CD4-positive, alpha-beta T cell treated with Interleukin-1 beta for 1 hour (primary cell): ENCODE data around the gene LDLRAD1.
"Not testable (repeated sequence)": the region's sequence is repeated elsewhere in the genome, so short reads cannot be mapped to it uniquely, and the experiment has no call there.

ENCODE experiments used
- DNase-seq, 2 donors: peaks; one replicate each; pipeline ENCODE4 v3.0.0-alpha.2; 2020 to 2022

Gene LDLRAD1

DNA sequence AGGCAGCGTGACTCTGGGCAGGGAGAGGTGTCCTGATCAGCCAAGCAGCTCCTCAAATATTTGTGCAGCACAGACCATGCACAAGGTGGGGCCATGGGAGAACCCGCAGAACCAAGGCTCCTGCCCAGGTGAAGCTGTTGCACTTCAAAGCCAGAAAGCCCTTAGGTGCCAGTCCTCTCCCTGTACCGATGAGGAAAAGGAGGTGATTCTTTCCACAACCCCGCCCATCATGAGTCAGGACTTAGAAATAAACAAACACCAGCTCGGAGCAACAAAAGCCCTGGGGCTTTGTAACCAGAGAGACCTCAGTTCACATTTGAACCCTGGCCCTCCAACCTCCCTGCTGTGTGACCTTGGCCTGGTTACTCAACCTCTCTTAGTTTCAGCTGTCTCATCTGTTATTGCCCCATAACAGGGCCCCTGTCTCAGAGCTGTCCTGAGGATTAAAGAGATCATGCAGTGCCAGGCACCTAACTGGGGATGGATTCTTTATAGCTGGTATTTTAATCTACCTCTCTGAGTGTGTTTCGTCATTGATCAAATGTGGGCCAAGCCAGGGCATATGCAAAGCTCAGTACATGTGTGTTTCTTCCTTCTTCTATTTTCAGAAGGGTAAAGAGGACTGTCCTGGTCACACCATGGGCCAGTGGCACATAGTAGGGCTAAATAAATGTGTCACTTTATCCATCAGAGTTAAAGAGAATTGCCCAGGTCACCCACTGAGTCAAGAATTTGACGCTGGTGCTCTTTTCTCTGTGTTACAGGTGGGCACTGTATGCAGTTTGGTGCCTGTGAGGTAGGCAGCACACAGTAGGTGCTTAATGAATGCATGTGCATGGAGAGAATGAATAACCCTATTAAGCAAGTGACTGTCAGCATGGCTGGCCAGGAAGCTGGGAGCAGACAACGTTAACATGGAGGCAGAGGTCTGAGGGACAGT, 1.4 kb downstream of the LDLRAD1 start:
- no peak for DNase-seq

DNA sequence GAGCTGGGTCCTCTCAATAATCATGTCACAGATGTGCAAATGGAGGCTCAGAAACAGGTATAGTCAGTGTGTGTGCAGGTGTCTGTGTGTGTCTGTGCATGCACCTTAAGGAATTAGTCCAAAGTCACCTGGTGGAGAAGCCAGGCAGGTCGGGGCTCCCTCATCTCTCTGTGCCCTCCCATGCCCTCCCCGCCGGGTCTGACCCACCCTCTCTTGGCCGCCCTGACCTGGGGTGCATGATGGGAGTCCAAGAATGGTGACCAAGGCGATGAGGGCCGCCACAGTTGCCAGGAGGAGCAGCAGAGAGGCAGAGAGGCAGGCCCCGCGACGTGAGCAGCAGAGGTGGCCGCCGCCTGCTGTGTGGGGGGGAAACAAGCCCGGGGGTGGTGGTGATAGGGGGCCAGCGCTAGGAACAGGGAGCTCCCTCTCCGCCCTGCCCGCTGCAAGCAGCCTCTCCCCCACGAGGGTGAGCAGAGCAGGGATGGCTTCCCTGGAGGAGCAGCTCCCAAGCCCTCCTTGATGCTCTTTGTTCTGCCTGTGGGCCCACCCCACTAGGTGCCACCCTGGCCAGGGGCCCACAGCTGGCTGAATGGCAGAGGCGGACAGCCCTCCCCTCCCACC, 3.9 kb downstream of the LDLRAD1 start:
- DNase-seq = no peak

DNA sequence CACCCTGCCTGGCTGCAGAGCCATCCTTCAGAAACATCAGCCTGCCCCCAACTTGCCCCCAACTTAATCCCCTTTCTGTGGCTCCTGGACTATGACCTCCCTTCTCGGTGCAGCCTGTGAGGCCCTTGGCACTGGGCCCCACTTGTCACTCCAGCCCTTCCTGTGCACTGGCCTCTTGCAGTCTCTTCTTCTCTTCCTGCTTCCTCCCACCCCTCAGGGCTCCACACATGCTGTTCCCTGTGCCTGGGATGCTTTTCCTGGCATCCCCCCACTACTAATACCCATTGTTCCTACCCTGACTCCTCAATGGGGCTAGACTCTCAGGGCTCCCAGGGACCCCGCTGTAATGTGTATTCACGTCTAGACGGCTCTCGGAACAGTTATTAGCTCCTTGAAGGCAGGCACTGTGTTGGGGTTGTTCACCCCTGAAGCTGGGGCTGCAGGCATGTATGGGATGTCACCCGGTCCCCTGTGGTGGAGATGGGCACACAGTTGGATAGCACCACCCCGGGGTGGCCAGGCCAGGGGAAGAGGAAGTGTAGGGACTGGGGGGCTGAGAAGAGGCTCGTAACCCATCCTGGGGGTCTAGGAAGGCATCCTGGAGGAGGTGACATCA, 4.5 kb downstream of the LDLRAD1 start:
- DNase-seq = no peak

DNA sequence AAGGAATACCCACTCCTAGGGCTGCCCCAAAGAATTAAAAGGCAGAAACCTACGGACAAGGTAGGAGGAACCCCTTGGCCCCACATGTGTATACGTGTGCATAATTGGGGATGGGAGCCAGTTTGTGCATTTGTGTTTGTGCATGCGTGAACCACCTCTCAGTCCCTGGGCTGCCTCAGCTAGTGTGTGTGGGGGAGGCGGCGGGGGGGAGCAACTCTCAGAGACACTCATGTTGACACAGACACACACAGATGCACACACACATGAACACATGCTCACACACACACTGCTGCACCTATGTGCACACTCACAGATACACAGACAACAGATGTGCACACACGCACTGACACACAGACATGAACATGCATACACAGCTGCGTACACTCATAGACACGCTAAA, 5.1 kb downstream of the LDLRAD1 start:
- DNase-seq = no peak

DNA sequence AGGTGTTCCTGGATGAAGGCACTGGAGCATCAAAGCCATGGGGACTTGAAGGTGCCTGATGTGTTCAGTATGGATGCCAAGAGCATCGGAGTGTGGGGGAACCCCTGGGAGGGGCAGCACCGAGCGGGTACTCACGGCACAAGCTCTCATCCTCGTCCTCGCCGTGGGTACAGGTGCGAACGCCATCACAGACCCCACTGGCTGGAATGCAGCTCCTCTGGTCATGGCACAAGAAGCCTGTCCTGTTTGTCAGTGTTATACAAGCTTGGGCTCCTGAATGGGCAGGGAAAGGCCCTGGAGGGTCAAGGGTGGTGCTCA, 6.0 kb downstream of the LDLRAD1 start:
- no peak for DNase-seq

DNA sequence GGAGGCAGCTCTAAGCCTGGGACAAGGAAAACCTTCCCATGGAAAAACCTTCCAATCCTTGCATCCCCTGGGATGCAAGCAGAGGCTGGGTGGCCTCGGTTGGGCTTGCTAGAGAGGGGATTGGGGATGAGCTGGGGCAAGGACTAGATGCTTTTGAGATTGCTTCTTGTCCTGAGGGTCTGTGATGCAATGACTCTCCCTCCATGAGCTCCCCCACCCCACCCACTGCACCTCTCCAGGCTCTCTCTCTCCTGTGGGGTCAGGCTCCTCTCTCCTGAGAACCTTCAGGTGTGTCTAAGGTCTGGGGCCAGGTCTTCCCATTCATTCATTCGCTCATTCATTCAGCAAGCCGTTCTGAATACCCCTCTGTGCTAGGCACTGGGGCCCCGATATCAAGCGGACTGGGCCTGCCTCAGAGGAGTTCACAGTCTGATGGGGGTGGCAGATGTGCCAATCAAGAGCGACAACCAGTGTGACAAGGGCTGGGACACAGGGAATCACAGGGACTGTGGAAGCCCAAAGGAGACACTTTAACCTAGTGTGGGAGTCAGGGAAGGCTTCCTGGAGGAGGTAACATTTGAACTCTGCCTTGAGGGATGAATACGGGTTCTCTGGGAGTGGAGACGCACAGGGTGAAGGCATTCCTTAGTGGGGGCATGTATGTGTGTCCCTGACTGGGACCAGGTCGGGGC, 6.5 kb downstream of the LDLRAD1 start:
- no peak for DNase-seq

DNA sequence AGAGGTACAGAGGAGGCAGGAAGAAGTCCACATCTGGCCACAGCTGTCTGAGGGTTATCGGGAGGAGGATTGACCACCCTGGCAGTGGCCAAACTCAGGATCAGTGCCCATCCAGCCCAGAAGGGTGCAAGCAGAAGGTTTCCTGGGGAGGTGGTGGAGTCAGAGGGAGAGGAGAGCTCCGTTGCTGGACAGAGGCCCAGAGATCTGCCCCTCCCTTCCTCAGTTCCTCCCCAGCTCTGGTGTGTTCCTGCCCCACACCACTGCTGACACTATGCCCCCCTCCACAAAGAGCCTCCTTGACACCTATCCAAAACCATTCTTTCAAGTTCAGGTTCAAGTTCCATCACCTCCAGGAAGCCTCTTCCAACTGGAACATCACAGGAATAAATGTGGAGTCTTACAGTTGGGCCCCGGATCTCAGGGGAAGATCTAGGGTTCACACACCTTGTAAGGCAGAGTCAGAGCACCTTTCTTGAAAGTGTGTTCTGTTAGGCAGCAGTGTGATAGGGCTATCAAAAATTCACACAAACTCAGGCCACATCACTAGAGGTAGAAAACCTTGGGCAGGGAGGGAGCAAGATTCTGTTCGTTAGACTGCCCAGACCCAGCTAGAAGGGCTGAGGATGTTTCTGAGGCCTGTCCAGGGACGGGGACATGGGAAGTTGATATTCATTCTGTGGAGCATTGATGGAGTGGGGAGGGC, 7.4 kb downstream of the LDLRAD1 start:
- no peak for DNase-seq

DNA sequence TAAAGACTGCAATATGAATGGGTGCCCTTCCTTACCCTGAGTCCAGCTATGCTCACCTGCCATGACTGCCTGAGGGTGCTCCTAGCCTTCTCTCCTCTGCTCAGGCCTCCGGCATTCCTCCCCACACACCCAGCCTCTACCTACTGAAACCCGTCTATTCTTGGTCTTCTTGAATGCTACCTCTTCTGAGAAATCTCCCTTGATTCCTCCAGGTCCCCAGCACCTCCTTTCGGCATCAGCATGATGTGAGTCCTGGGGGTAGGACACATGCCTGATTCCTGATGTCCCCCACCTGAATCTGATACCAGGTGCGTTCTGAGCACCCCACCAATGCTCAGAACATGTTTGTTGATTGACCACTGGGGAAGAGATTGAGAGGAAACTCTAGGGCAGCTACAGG, 8.6 kb downstream of the LDLRAD1 start:
- DNase-seq = no peak

DNA sequence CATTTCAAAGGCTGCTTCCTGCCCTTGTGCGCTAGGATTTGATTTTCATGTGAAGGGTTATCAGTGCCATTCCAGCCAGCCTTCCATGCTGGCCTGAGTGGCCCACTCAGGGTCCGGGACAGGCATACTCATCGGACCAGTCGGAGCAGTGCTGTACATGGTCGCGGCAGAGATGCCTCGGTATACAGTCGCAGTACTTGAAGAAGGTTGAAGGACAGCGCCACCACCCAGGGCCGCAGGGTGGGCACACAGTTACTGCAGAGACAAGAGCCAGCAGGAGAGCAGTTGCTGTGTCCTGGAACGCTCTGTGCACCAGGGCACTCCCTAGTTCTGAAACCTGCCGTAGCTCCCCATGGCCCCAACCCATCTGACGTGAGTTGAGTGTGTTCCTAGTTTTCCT, 9.1 kb downstream of the LDLRAD1 start:
- DNase-seq = no peak

DNA sequence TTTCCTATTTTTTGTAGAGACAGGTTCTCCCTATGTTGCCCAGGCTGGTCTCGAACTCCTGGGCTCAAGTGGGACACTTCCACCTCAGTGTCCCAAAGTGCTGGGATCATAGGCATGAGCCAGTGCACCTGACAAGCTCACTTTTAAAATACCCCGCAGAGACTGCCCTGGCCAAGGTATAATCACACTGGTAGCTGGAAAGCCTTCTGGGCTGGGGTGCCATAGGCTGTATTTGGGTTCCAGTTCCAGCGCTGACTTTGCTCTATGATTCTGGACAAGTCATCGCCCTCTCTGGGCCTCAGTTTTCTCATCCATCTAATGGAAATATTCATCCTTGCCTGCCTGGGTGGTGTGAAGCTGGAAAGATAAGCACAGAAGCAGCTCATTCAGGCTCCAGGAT, 10.4 kb downstream of the LDLRAD1 start:
- no peak for DNase-seq

DNA sequence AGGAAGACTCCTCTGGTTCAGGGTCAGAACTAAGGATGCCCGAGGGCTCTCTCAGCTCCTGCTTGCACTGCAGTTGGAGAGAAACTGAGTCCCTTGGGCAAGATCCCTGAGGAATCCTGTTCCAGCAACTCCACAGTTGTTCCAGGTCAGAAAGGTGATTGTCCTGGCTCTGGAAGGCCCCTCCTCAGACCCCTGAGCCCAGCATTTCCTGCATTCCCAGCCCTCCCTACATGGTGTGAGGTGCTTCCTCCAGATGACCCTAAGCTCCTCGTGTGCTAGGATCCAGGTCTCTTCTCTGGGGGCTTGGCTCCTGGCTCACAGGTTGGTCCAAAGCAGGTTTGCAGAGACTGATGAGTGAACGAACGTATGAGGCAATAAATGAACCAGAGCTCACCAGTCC, 11.5 kb downstream of the LDLRAD1 start:
- DNase-seq = no peak

DNA sequence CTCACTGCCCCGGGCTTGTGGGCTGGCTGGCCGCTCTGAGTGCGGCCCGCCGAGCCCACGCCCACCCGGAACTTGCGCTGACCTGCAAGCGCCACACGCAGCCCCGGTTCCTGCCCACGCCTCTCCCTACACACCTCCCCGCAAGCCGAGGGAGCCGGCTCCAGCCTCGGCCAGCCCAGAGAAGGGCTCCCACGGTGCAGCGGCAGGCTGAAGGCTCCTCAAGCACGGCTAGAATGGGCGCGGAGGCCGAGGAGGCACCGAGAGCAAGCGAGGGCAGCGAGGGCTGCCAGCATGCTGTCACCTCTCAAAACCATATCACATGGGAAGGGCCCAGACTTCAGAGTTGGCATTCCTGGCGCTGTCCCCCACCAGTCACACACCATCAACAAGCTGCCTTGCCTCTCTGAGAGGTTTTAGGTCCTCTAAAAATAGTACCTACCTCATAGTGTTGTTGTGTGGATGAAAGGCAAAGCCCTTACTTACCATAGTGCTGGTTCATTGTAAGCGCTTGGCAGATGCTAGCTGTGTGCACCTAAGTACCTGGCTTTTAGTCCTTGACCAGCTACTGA, 13.4 kb downstream of the LDLRAD1 start:
- no peak for DNase-seq

DNA sequence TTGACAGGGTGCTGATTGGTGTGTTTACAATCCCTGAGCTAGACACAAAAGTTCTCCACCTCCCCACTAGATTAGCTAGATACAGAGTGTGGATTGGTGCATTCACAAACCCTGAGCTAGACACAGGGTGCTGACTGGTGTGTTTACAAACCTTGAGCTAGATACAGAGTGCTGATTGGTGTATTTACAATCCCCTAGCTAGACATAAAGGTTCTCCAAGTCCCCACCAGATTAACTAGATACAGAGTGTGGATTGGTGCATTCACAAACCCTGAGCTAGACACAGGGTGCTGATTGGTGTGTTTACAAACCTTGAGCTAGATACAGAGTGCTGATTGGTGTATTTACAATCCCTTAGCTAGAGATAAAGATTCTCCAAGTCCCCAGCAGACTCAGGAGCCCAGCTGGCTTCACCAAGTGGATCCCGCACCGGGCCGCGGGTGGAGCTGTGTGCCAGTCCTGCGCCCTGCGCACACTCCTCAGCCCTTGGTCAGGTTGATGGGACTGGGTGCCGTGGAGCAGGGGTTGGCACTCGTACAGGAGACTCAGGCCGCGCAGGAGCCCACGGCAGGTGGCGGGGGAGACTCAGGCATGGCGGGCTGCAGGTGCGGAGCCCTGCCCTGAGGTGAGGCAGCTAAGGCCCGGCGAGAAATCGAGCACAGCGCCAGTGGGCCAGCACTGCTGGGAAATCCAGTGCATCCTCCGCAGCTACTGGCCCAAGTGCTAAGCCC, 14.1 kb downstream of the LDLRAD1 start:
- not testable (repeated sequence) for DNase-seq

DNA sequence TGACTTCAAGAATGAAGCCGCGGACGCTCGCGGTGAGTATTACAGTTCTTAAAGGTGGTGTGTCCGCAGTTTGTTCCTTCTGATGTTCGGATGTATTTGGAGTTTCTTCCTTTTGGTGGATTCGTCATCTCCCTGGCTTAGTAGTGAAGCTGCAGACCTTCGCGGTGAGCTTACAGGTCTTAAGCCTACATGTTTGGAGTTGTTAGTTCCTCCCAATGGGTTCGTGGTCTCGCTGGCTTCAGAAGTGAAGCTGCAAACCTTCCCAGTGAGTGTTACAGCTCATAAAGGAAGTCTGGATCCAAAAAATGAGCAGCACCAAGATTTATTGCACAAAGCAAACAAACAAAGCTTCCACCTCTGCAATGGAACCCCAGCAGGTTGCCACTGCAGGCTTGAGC, 14.7 kb downstream of the LDLRAD1 start:
- DNase-seq = no peak

DNA sequence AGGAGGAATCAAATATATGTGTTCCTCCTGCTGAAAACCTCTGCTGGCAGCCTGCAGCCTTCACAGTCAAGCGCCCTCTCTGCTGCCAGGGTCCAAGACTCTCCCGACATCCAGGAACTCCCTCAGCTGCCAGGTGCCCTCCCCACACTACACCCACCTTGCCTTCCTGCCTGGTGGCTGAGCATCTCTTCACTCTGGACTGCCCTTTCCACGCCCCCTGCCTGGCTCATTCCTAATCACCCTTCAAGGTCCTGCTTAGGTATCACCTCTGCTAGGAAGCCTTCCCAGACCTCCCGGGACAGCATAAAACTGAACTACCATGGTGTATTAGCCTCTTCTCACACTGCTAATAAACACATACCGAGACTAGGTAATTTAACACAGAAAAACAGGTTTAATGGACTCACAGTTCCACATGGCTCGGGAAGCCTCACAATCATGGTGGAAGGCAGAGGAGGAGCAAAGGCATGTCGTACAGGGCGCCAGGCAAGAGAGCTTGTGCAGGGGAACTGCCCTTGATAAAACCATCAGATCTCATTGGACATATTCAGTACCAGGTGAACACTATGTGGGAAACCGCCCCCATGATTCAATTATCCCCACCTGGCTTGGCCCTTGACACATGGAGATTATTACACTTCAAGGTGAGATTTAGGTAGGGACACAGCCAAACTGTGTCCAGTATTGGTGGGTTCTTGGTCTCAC, 15.3 kb downstream of the LDLRAD1 start:
- DNase-seq = no peak

DNA sequence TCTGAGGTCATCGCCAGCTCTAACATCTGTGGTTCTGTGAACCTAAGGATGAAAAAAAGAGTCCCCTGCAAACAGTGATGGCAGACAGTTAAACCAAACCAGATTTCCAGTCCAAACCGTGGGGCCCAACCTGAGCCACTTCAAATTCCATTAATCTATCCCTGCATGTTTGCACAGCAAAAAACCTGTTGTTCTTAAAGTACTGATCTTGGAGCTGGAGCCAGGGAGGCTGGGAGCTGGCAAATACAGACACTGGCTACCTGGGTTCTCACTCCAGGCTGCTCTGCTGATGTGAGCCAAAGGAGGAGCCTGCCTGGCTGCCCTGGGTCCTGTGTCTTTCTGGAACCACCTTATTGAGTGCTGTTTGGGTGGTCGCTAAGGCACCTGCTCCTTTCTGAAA, 16.4 kb downstream of the LDLRAD1 start:
- DNase-seq = no peak

DNA sequence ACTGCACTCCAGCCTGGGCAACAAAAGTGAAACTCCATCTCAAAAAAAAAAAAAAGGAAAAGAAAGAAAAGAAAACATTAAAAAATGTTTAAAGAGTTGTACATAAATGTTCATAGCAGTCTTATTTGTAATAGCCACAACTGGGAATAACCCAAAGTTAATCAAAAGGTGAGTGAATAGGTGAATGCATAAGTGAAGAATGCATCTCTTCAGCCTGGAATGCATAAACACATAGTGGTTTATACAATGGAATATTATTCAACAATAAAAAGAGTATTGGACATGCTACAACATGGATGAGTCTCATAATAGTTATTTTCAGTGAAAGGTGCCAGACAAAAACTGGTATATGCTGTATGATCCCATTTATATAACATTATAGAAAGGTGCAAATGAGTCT, 18.1 kb downstream of the LDLRAD1 start:
- no peak for DNase-seq

DNA sequence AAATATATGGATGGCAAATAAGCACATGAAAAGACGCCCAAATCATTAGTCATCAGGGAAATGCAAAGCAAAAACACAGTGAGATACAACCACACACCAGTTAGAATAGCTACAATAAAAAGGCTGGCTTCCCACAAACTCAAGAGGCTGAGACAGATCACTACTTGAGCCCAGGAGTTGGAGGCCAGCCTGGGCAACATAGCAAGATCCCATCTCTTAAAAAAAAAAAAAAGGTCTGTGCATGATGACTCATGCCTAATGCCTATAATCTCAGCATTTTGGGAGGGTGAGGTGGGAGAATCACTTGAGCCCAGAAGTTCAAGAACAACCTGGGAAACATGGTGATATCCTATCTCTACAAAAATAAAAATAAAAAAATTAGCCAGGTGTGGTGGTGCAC, 19.8 kb downstream of the LDLRAD1 start:
- DNase-seq = no peak

DNA sequence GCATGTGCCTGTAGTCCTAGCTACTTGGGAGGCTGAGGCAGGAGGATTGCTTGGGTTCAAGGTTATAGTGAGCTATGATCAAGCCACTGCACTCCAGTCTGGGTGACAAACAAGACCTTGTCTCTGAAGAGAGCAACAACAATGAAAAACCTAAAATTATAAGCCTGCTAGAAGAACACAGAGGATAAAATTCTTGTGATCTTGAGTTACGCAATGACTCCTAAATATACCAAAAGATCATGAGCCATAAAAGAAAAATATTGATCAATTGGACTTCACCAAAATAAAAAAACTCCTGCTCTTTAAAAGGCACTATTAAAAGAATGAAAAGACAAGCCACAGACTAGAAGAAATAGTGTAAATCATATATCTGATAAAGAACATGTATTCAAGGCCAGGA, 22.3 kb downstream of the LDLRAD1 start:
- no peak for DNase-seq

DNA sequence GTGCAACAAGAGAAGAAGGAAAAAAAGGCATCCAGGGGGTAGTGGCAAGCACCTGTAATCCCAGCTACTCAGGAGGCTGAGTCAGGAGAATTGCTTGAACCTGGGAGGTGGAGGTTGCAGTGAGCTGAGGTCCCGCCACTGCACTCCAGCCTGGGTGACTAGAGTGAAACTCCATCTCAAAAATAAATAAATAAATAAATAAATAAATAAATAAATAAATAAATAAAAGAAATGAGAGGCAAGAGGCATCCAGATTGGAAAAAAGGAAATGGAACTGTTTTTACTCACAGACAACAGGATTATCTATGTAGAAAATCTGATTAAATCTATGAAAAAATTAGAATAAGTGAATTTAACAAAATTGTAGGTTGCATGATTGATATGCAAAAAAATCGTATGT, 23.5 kb downstream of the LDLRAD1 start:
- not testable (repeated sequence) for DNase-seq
